H9 (cell line): ENCODE results near the gene PSMB5. TPM values are rescaled to one million over a fixed set of nuclear protein-coding genes. Genes with fewer than 3 reads are reported as not detected.

ENCODE experiments used
- DNase-seq: peaks from one replicate; pipeline ENCODE4 v3.0.0-alpha.2; 2017
- H2AFZ ChIP-seq: one replicate; pipeline ENCODE4 v1.6.1; 2013; ENCODE audit warnings: mild to moderate bottlenecking, low read length, control low read depth, moderate library complexity
- H2AK5ac ChIP-seq: 2 replicates; pipeline ENCODE4 v1.6.1; 2013; ENCODE audit warnings: low read length, control low read depth, mixed read lengths; ENCODE audit not compliant: insufficient read length
- H2BK120ac ChIP-seq: one replicate; pipeline ENCODE4 v1.6.1; 2013; ENCODE audit warnings: low read depth, mild to moderate bottlenecking, low read length, control low read depth, inconsistent platforms; ENCODE audit not compliant: poor library complexity, severe bottlenecking
- H2BK12ac ChIP-seq: 2 replicates; pipeline ENCODE4 v1.6.1; 2013; ENCODE audit warnings: low read length, control low read depth, mixed read lengths, low read depth; ENCODE audit not compliant: insufficient read length
- H2BK15ac ChIP-seq: 2 replicates; pipeline ENCODE4 v1.6.1; 2013; ENCODE audit warnings: low read depth, low read length, control low read depth
- H2BK20ac ChIP-seq: one replicate; pipeline ENCODE4 v1.6.1; 2013; ENCODE audit warnings: low read depth, mild to moderate bottlenecking, low read length, control low read depth, inconsistent platforms; ENCODE audit not compliant: poor library complexity, severe bottlenecking
- H2BK5ac ChIP-seq: 2 replicates; pipeline ENCODE4 v1.6.1; 2013; ENCODE audit warnings: low read length, control low read depth, mixed read lengths; ENCODE audit not compliant: insufficient read length
- H3K14ac ChIP-seq: 2 replicates; pipeline ENCODE4 v1.6.1; 2013; ENCODE audit warnings: low read length, control low read depth; ENCODE audit not compliant: insufficient read depth
- H3K18ac ChIP-seq: 2 replicates; pipeline ENCODE4 v1.6.1; 2013; ENCODE audit warnings: low read depth, mild to moderate bottlenecking, mixed read lengths, low read length, control low read depth; ENCODE audit not compliant: insufficient read length
- H3K23ac ChIP-seq: 2 replicates; pipeline ENCODE4 v1.6.1; 2013; ENCODE audit warnings: low read length, control low read depth, mixed read lengths, low read depth; ENCODE audit not compliant: insufficient read length
- H3K23me2 ChIP-seq: 2 replicates; pipeline ENCODE4 v1.6.1; 2013; ENCODE audit warnings: low read depth, mild to moderate bottlenecking, mixed read lengths, low read length, control low read depth; ENCODE audit not compliant: insufficient read length, poor library complexity, severe bottlenecking
- H3K27ac ChIP-seq: 2 replicates; pipeline ENCODE4 v1.5.1; 2013; ENCODE audit warnings: low read length, control low read depth, mixed read lengths, low read depth; ENCODE audit not compliant: insufficient read length
- H3K27me3 ChIP-seq: 2 replicates; pipeline ENCODE4 v1.6.1; 2013; ENCODE audit warnings: low read length, control low read depth, inconsistent platforms; ENCODE audit not compliant: insufficient read depth
- H3K4ac ChIP-seq: 2 replicates; pipeline ENCODE4 v1.6.1; 2013; ENCODE audit warnings: low read depth, mild to moderate bottlenecking, control low read depth, inconsistent platforms, low read length, moderate library complexity
- H3K4me1 ChIP-seq: 2 replicates; pipeline ENCODE4 v1.6.1; 2013; ENCODE audit warnings: low read length, control low read depth, inconsistent platforms; ENCODE audit not compliant: insufficient read depth
- H3K4me2 ChIP-seq: 2 replicates; pipeline ENCODE4 v1.6.1; 2013; ENCODE audit warnings: low read length, control low read depth, mixed read lengths; ENCODE audit not compliant: insufficient read length, insufficient read depth
- H3K56ac ChIP-seq: 2 replicates; pipeline ENCODE4 v1.6.1; 2013; ENCODE audit warnings: low read depth, mild to moderate bottlenecking, mixed read lengths, low read length, control low read depth; ENCODE audit not compliant: insufficient read length
- H3K79me1 ChIP-seq: 2 replicates; pipeline ENCODE4 v1.6.1; 2013; ENCODE audit warnings: low read depth, mild to moderate bottlenecking, moderate library complexity, low read length, control low read depth, inconsistent platforms; ENCODE audit not compliant: insufficient read depth, poor library complexity, severe bottlenecking
- H3K79me2 ChIP-seq: 2 replicates; pipeline ENCODE4 v1.6.1; 2013; ENCODE audit warnings: low read length, control low read depth, inconsistent platforms; ENCODE audit not compliant: insufficient read depth
- H3K9ac ChIP-seq: 2 replicates; pipeline ENCODE4 v1.6.1; 2013; ENCODE audit warnings: low read length, control low read depth, mixed read lengths; ENCODE audit not compliant: insufficient read length; ENCODE audit errors: extremely low read depth
- H3K9me3 ChIP-seq: one replicate; pipeline ENCODE4 v1.6.1; 2013; ENCODE audit warnings: low read depth, low read length, inconsistent platforms; ENCODE audit not compliant: control insufficient read depth
- H3T11ph ChIP-seq: one replicate; pipeline ENCODE4 v1.6.1; 2013; ENCODE audit warnings: mild to moderate bottlenecking, low read length, control low read depth, inconsistent platforms
- H4K20me1 ChIP-seq: one replicate; pipeline ENCODE4 v1.6.1; 2013; ENCODE audit not compliant: control insufficient read depth, insufficient read length, insufficient read depth
- H4K5ac ChIP-seq: 2 replicates; pipeline ENCODE4 v1.6.1; 2013; ENCODE audit warnings: low read depth, mild to moderate bottlenecking, mixed read lengths, low read length, control low read depth; ENCODE audit not compliant: insufficient read length
- H4K8ac ChIP-seq: replicated peaks from 2 replicates; pipeline ENCODE4 v1.6.1; 2013; ENCODE audit warnings: low read length, control low read depth, mixed read lengths, low read depth; ENCODE audit not compliant: insufficient read length
- H4K91ac ChIP-seq: 2 replicates; pipeline ENCODE4 v1.6.1; 2013; ENCODE audit warnings: low read depth, mild to moderate bottlenecking, moderate library complexity, mixed read lengths, low read length, control low read depth; ENCODE audit not compliant: insufficient read length
- H3K27ac Mint-ChIP-seq, 3 experiments: 2 replicates in 2 of 3; 3 replicates in 1 of 3; pipeline ENCODE4 v1.8.0; 2020 to 2021; ENCODE audit warnings: mixed read lengths in 3 of 3, mild to moderate bottlenecking in 1 of 3, moderate library complexity in 1 of 3
- H3K27me3 Mint-ChIP-seq: 2 replicates; pipeline ENCODE4 v1.8.0; 2021; ENCODE audit warnings: low read depth, mild to moderate bottlenecking, moderate library complexity, mixed read lengths
- H3K36me3 Mint-ChIP-seq, 3 experiments: 2 replicates in 2 of 3; 3 replicates in 1 of 3; pipeline ENCODE4 v1.8.0; 2020 to 2021; ENCODE audit warnings: low read depth in 3 of 3, mixed read lengths in 3 of 3; ENCODE audit not compliant: insufficient read depth in 1 of 3
- H3K4me1 Mint-ChIP-seq, 2 experiments: 2 replicates each; pipeline ENCODE4 v1.8.0; 2020; ENCODE audit warnings: mixed read lengths in 2 of 2
- H3K4me3 Mint-ChIP-seq, 2 experiments: 2 replicates in 1 of 2; 3 replicates in 1 of 2; pipeline ENCODE4 v1.8.0; 2020 to 2021; ENCODE audit warnings: mild to moderate bottlenecking in 2 of 2, mixed read lengths in 2 of 2, moderate library complexity in 1 of 2
- H3K9me3 Mint-ChIP-seq, 2 experiments: 2 replicates in 1 of 2; 3 replicates in 1 of 2; pipeline ENCODE4 v1.8.0; 2020; ENCODE audit warnings: mild to moderate bottlenecking in 2 of 2, mixed read lengths in 2 of 2, moderate library complexity in 1 of 2
- CTCF ChIP-seq: fragments of 200-600 bp; sonication (generic); conservative IDR thresholded peaks from 3 replicates; pipeline ENCODE4 v1.8.0; 2021; ENCODE audit warnings: antibody characterized with exemption, mild to moderate bottlenecking
- WGBS: extraction: QIAGEN DNeasy Blood & Tissue Kit; methylation state at CpG from one replicate; pipeline ENCODE4 v1.1.7; 2013; ENCODE audit warnings: missing lambda C conversion rate, low lambda C conversion rate, mixed read lengths; ENCODE audit not compliant: insufficient read length; ENCODE audit errors: extremely low coverage; 5-methylcytosine and 5-hydroxymethylcytosine counted together
- total RNA-seq: library from RNA; stranded (reverse); gene quantifications from 2 replicates; pipeline ENCODE4 v1.2.1, GENCODE V29; 2021

The PSMB5 gene
- total RNA-seq, 1 experiment from 2014 or later, result 252 TPM

DNA sequence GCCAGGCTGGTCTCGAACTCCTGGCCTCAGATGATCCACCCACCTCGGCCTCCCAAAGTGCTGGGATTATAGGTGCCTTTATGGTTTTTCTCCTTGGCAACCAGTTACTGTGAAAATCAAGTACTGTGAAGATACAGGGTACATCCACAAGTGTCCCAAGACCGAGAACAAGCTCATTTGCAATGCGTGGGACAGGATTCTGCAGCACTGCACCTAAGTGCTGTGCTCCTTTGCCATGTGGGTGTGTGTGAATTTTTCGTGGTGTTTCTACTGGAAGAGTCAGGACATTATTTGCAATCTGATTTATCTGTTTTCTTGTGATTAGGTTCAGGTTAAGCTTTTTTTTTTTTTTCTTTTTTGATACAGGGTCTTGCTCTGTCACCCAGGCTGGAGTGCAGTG lies 17.6 kb downstream of the PSMB5 start:
- H3T11ph ChIP-seq, result no peak overlapping the region
- no peak overlapping the region for H2BK5ac ChIP-seq
- no peak overlapping the region for H3K18ac ChIP-seq
- H3K14ac ChIP-seq, result no peak overlapping the region
- no peak overlapping the region for H4K91ac ChIP-seq
- Mint-ChIP-seq H3K27ac (no peak overlapping the region), H3K27me3 (no peaks in the 10 kb centered on the region), H3K4me1 (peaks cover 15 to 16% of the 10 kb centered on the region in 2 experiments), H3K9me3 (no peaks in the 10 kb centered on the region), H3K4me3 (no peak overlapping the region), H3K36me3 (no peaks in the 10 kb centered on the region)
- H3K23me2 ChIP-seq, result no peaks in the 10 kb centered on the region
- H2BK15ac ChIP-seq, result no peak overlapping the region
- no peak overlapping the region for H2AK5ac ChIP-seq
- no CpG with 5 or more reads among the region's 5 CpGs for WGBS
- no peak overlapping the region for H2BK20ac ChIP-seq
- no peak overlapping the region for H2AFZ ChIP-seq
- no peaks in the 10 kb centered on the region for H3K4me1 ChIP-seq
- H3K27me3 ChIP-seq, result no peaks in the 10 kb centered on the region
- H3K4me2 ChIP-seq, result no peak overlapping the region
- H3K23ac ChIP-seq, result no peak overlapping the region
- no peak overlapping the region for H3K56ac ChIP-seq
- no peak overlapping the region for H3K4ac ChIP-seq
- no peak overlapping the region for H3K9ac ChIP-seq
- TF ChIP-seq CTCF, result no peak
- H2BK12ac ChIP-seq, result no peak overlapping the region
- no peak overlapping the region for H3K27ac ChIP-seq
- no peak for DNase-seq
- no peaks in the 10 kb centered on the region for H3K9me3 ChIP-seq
- H4K5ac ChIP-seq, result no peak overlapping the region
- H4K20me1 ChIP-seq, result no peaks in the 10 kb centered on the region
- no peak overlapping the region for H4K8ac ChIP-seq
- no peaks in the 10 kb centered on the region for H3K79me1 ChIP-seq
- no peaks in the 10 kb centered on the region for H3K79me2 ChIP-seq
- no peak overlapping the region for H2BK120ac ChIP-seq
